Hematopoietic multipotent progenitor cell treated with erythropoietin and hydrocortisone succinate and interleukin-3 and kit ligand, for 8 days (in vitro differentiated cells): ENCODE measurements around the gene ZNF672.

Experiments used
- DNase-seq: peaks from one replicate; pipeline ENCODE4 v3.0.0-alpha.2; 2015

ZNF672 gene

GRCh38 chr1:248837045-248837780 is 811 bp upstream of the ZNF672 start:
- no peak for DNase-seq

GRCh38 chr1:248838357-248839167 is 538 bp downstream of the ZNF672 start:
- peak; percentile 89 for DNase-seq

GRCh38 chr1:248839168-248839555 is 1.1 kb downstream of the ZNF672 start:
- no peak for DNase-seq

- no peak for DNase-seq
These were observed 2.9 kb downstream of the ZNF672 start for GRCh38 chr1:248840946-248841345.

GRCh38 chr1:248841702-248842395 is 3.8 kb downstream of the ZNF672 start:
- DNase-seq: peak; percentile 81

- DNase-seq: no peak
These were observed 4.8 kb downstream of the ZNF672 start for GRCh38 chr1:248842781-248843331.

- DNase-seq: no peak
These were observed 5.7 kb downstream of the ZNF672 start for GRCh38 chr1:248843687-248844086.

GRCh38 chr1:248844526-248844925 is 6.5 kb downstream of the ZNF672 start:
- DNase-seq: no peak

- DNase-seq: no peak
These were observed 9.3 kb downstream of the ZNF672 start for GRCh38 chr1:248847181-248847955.

GRCh38 chr1:248847956-248848561 is 10.0 kb downstream of the ZNF672 start:
- no peak for DNase-seq

GRCh38 chr1:248848602-248849001 is 10.6 kb downstream of the ZNF672 start:
- DNase-seq: no peak

- DNase-seq: no peak
These were observed 11.1 kb downstream of the ZNF672 start for GRCh38 chr1:248849152-248849551.

- DNase-seq: no peak
These were observed 11.6 kb downstream of the ZNF672 start for GRCh38 chr1:248849637-248850036.

GRCh38 chr1:248850124-248850523 is 12.1 kb downstream of the ZNF672 start:
- no peak for DNase-seq

- DNase-seq: no peak
These were observed 12.7 kb downstream of the ZNF672 start for GRCh38 chr1:248850536-248851251.

GRCh38 chr1:248851390-248851789 is 13.4 kb downstream of the ZNF672 start:
- no peak for DNase-seq

GRCh38 chr1:248852481-248853405 is 14.7 kb downstream of the ZNF672 start:
- DNase-seq: no peak

- no peak for DNase-seq
These were observed 15.8 kb downstream of the ZNF672 start for GRCh38 chr1:248853663-248854375.

GRCh38 chr1:248855580-248855979 is 17.6 kb downstream of the ZNF672 start:
- no peak for DNase-seq

- DNase-seq: no peak
These were observed 18.2 kb downstream of the ZNF672 start for GRCh38 chr1:248856176-248856575.
